Vagina (tissue), 2 donors: ENCODE measurements around the gene TMPRSS7. TPM values are rescaled to one million over a fixed set of nuclear protein-coding genes. Genes with fewer than 3 reads are reported as not detected.

Source experiments
- DNase-seq, 2 donors: peaks; one replicate each; pipeline ENCODE4 v3.0.0-alpha.2; 2017; ENCODE audit errors: extremely low spot score in 2 of 2
- H3K27ac ChIP-seq: fragments of 200-600 bp; sonication (generic); one replicate; pipeline ENCODE4 v1.5.1; 2019
- H3K27me3 ChIP-seq: fragments of 200-600 bp; sonication (generic); one replicate; pipeline ENCODE4 v1.5.1; 2019
- H3K36me3 ChIP-seq, 2 donors: fragments of 200-600 bp; sonication (generic); one replicate each; pipeline ENCODE4 v1.5.1; 2017 to 2019
- H3K4me1 ChIP-seq: fragments of 200-600 bp; sonication (generic); one replicate; pipeline ENCODE4 v1.5.1; 2019
- H3K4me3 ChIP-seq, 2 donors: fragments of 200-600 bp; sonication (generic); 1 replicate in 1 of 2; 2 replicates in 1 of 2; pipeline ENCODE4 v1.5.1; 2016 to 2019
- H3K9me3 ChIP-seq: fragments of 200-600 bp; sonication (generic); one replicate; pipeline ENCODE4 v1.5.1; 2019
- CTCF ChIP-seq, 3 experiments: fragments of 450-650 bp in 2 of 3; fragments of 200-600 bp in 1 of 3; sonication (generic) in 1 of 3; IDR thresholded peaks; one replicate each; pipeline ENCODE4 v1.5.1; 2017 to 2019; ENCODE audit warnings: antibody characterized with exemption in 3 of 3, mild to moderate bottlenecking in 2 of 3, moderate library complexity in 2 of 3
- POLR2A ChIP-seq, 2 donors: fragments of 450-650 bp; IDR thresholded peaks; one replicate each; pipeline ENCODE4 v1.6.1; 2017; ENCODE audit warnings: antibody characterized with exemption in 2 of 2, mild to moderate bottlenecking in 2 of 2, moderate library complexity in 2 of 2
- POLR2AphosphoS5 ChIP-seq, 2 donors: sonication (generic); formaldehyde crosslinking; IDR thresholded peaks; one replicate each; pipeline ENCODE4 v1.9.0; 2017; ENCODE audit warnings: antibody characterized with exemption in 2 of 2, mild to moderate bottlenecking in 2 of 2, low read depth in 1 of 2; ENCODE audit not compliant: insufficient read depth in 1 of 2
- intact Hi-C: fragments of 100-400 bp; cut with DNase I; formaldehyde crosslinking; loops from one replicate; pipeline ENCODE4 v1.15.1; 2023
- total RNA-seq: library from RNA; depleted of rRNA; stranded (reverse); fragments of >200 nt; gene quantifications from one replicate; pipeline ENCODE4 v1.2.3, GENCODE V29; 2016

The TMPRSS7 gene
- total RNA-seq, 1 donor from 2014 or later = not detected

- Histone ChIP-seq H3K27ac (no peak overlapping the region), H3K4me3 (no peak overlapping the region)
- intact Hi-C loops = no loop called here
Observed at GRCh38 chr3:112019716-112020115, 14.8 kb upstream of the TMPRSS7 start.

GRCh38 chr3:112020674-112021085 is 13.9 kb upstream of the TMPRSS7 start:
- Histone ChIP-seq H3K36me3 (no peaks in the 10 kb centered on the region), H3K4me1 (no peaks in the 10 kb centered on the region), H3K27me3 (no peaks in the 10 kb centered on the region), H3K27ac (no peak overlapping the region), H3K4me3 (no peak overlapping the region), H3K9me3 (no peaks in the 10 kb centered on the region)
- no peak for DNase-seq
- intact Hi-C loops = no loop called here
- TF ChIP-seq POLR2A (IDR thresholded peaks at IDR 0.05) = no peak
- no peak for TF ChIP-seq CTCF (IDR thresholded peaks at IDR 0.05)
- TF ChIP-seq POLR2AphosphoS5 (IDR thresholded peaks at IDR 0.05; ENCODE audit: insufficient read depth in 1 of 2, low read depth in 1 of 2) = no peak

More at GRCh38 chr3:112019716-112020115, 14.8 kb upstream of the TMPRSS7 start:
- no peaks in the 10 kb centered on the region for H3K36me3 ChIP-seq
- no peaks in the 10 kb centered on the region for H3K4me1 ChIP-seq
- DNase-seq = no peak
- TF ChIP-seq CTCF (IDR thresholded peaks at IDR 0.05) (no peak), POLR2AphosphoS5 (IDR thresholded peaks at IDR 0.05; ENCODE audit: insufficient read depth in 1 of 2, low read depth in 1 of 2) (no peak), POLR2A (IDR thresholded peaks at IDR 0.05) (no peak)
- H3K27me3 ChIP-seq = no peaks in the 10 kb centered on the region
- H3K9me3 ChIP-seq = no peaks in the 10 kb centered on the region

- intact Hi-C loops = no loop called here
- no peak for TF ChIP-seq CTCF (IDR thresholded peaks at IDR 0.05)
- TF ChIP-seq POLR2A (IDR thresholded peaks at IDR 0.05) = no peak
- TF ChIP-seq POLR2AphosphoS5 (IDR thresholded peaks at IDR 0.05; ENCODE audit: insufficient read depth in 1 of 2, low read depth in 1 of 2) = no peak
- Histone ChIP-seq H3K4me1 (no peaks in the 10 kb centered on the region), H3K4me3 (no peak overlapping the region), H3K36me3 (no peaks in the 10 kb centered on the region), H3K27ac (no peak overlapping the region), H3K27me3 (no peaks in the 10 kb centered on the region), H3K9me3 (no peaks in the 10 kb centered on the region)
- no peak for DNase-seq
Observed at GRCh38 chr3:112027142-112027541, 7.4 kb upstream of the TMPRSS7 start.

GRCh38 chr3:112027826-112028225 is 6.7 kb upstream of the TMPRSS7 start:
- Histone ChIP-seq H3K27me3 (no peaks in the 10 kb centered on the region), H3K36me3 (no peaks in the 10 kb centered on the region), H3K27ac (no peak overlapping the region), H3K9me3 (no peaks in the 10 kb centered on the region), H3K4me3 (no peak overlapping the region), H3K4me1 (no peaks in the 10 kb centered on the region)
- TF ChIP-seq POLR2AphosphoS5 (IDR thresholded peaks at IDR 0.05; ENCODE audit: insufficient read depth in 1 of 2, low read depth in 1 of 2) (no peak), POLR2A (IDR thresholded peaks at IDR 0.05) (no peak), CTCF (IDR thresholded peaks at IDR 0.05) (no peak)
- DNase-seq = no peak
- intact Hi-C loops = no loop called here

GRCh38 chr3:112030901-112031300 is 3.6 kb upstream of the TMPRSS7 start:
- no peaks in the 10 kb centered on the region for H3K9me3 ChIP-seq
- DNase-seq = no peak
- intact Hi-C loops = no loop called here
- no peak for TF ChIP-seq CTCF (IDR thresholded peaks at IDR 0.05)
- no peak for TF ChIP-seq POLR2AphosphoS5 (IDR thresholded peaks at IDR 0.05; ENCODE audit: insufficient read depth in 1 of 2, low read depth in 1 of 2)
- TF ChIP-seq POLR2A (IDR thresholded peaks at IDR 0.05) = no peak
- H3K27me3 ChIP-seq = no peaks in the 10 kb centered on the region
- H3K4me1 ChIP-seq = no peaks in the 10 kb centered on the region
- H3K27ac ChIP-seq = no peak overlapping the region
- no peak overlapping the region for H3K4me3 ChIP-seq
- H3K36me3 ChIP-seq = no peaks in the 10 kb centered on the region
